K562 (cell line): Measurements from ENCODE around the gene RBM15. TPM values are rescaled to one million over a fixed set of nuclear protein-coding genes. Genes with fewer than 3 reads are reported as not detected.

Experiments used
- CBX1 ChIP-seq: sonication (generic); IDR thresholded peaks from 2 replicates; pipeline ENCODE4 v1.6.1; 2016; ENCODE audit warnings: antibody characterized with exemption, low read depth, mild to moderate bottlenecking
- CEBPZ ChIP-seq: fragments of 150-350 bp; IDR thresholded peaks from 2 replicates; pipeline ENCODE4 v1.6.1; 2014; ENCODE audit warnings: low read depth, mild to moderate bottlenecking, low read length, borderline replicate concordance
- HCFC1 ChIP-seq: IDR thresholded peaks from 2 replicates; pipeline ENCODE4 v1.6.1; 2012; ENCODE audit warnings: low read depth, low read length, improper control_type of control experiment
- HES1 ChIP-seq: fragments of 450-650 bp; IDR thresholded peaks from 2 replicates; pipeline ENCODE4 v1.6.1; 2016; ENCODE audit warnings: low read depth, mild to moderate bottlenecking, moderate library complexity
- HEY1 ChIP-seq: fragments of 250-450 bp; sonication (Bioruptor Pico); IDR thresholded peaks from 2 replicates; pipeline ENCODE4 v1.5.0; 2020; ENCODE audit warnings: mild to moderate bottlenecking, moderate library complexity, borderline replicate concordance
- JUNB ChIP-seq: fragments of 450-650 bp; formaldehyde crosslinking; conservative IDR thresholded peaks from 2 replicates; pipeline ENCODE4 v1.4.0; 2020; ENCODE audit warnings: mild to moderate bottlenecking
- MBD2 ChIP-seq: sonication (generic); IDR thresholded peaks from 2 replicates; pipeline ENCODE4 v1.6.1; 2016; ENCODE audit warnings: low read depth, borderline replicate concordance
- MED1 ChIP-seq: sonication (generic); formaldehyde crosslinking; IDR thresholded peaks from 2 replicates; pipeline ENCODE4 v1.8.1; 2023; ENCODE audit warnings: missing genetic modification reagents, borderline replicate concordance
- OTX1 ChIP-seq: fragments of 450-650 bp; formaldehyde crosslinking; IDR thresholded peaks from 2 replicates; pipeline ENCODE4 v1.4.0; 2022; ENCODE audit warnings: mild to moderate bottlenecking
- POLR2H ChIP-seq: IDR thresholded peaks from 2 replicates; pipeline ENCODE4 v1.6.1; 2016; ENCODE audit warnings: missing genetic modification characterization, low read depth, mild to moderate bottlenecking, control low read depth, missing compliant biosample characterization, moderate library complexity
- PRDM10 ChIP-seq: fragments of 450-650 bp; IDR thresholded peaks from 2 replicates; pipeline ENCODE4 v1.6.1; 2018; ENCODE audit not compliant: partially characterized antibody
- SREBF2 ChIP-seq: sonication (generic); formaldehyde crosslinking; IDR thresholded peaks from 2 replicates; pipeline ENCODE4 v1.4.0; 2020; ENCODE audit warnings: mild to moderate bottlenecking, missing genetic modification reagents
- STAG1 ChIP-seq: sonication (generic); formaldehyde crosslinking; IDR thresholded peaks from 2 replicates; pipeline ENCODE4 v1.5.0; 2020; ENCODE audit warnings: missing genetic modification reagents, borderline replicate concordance
- TCF7L2 ChIP-seq: fragments of 150-350 bp; IDR thresholded peaks from 2 replicates; pipeline ENCODE4 v1.6.1; 2016; ENCODE audit warnings: low read depth, mild to moderate bottlenecking, low read length, moderate library complexity
- U2AF2 ChIP-seq: fragments of 200-400 bp; formaldehyde crosslinking; optimal IDR thresholded peaks from 2 replicates; pipeline ENCODE3; 2017; ENCODE audit warnings: low read depth, mild to moderate bottlenecking, low read length
- ZC3H8 ChIP-seq: fragments of 450-650 bp; IDR thresholded peaks from 2 replicates; pipeline ENCODE4 v1.6.1; 2017
- ZNF41 ChIP-seq: fragments of 250-450 bp; sonication (Bioruptor Pico); conservative IDR thresholded peaks from 2 replicates; pipeline ENCODE4 v1.4.0; 2020; ENCODE audit warnings: mild to moderate bottlenecking
- ZNF717 ChIP-seq: fragments of 250-450 bp; sonication (Bioruptor Pico); IDR thresholded peaks from 2 replicates; pipeline ENCODE4 v1.5.0; 2021
- ZNF75A ChIP-seq: fragments of 450-650 bp; formaldehyde crosslinking; IDR thresholded peaks from 2 replicates; pipeline ENCODE4 v1.4.0; 2020; ENCODE audit warnings: mild to moderate bottlenecking
- polyA plus RNA-seq, 8 experiments: library from polyadenylated mRNA; depleted of rRNA in 4 of 8; stranded (reverse) in 5 of 8; unstranded in 3 of 8; fragments of >200 nt; fragmentation: Nextera tagmentation in 2 of 8; fragmentation: Illumina TruSeq in 1 of 8; extraction: Ambion mirVana in 2 of 8; extraction: Trizol in 1 of 8; gene quantifications; 2 replicates each; pipeline versions ENCODE4 v1.2.1 to v1.2.3, GENCODE V29; 2011 to 2014; ENCODE audit warnings: inconsistent platforms in 1 of 8, missing spikeins in 1 of 8
- total RNA-seq, 7 experiments: library from RNA; depleted of rRNA in 6 of 7; stranded (reverse); fragments of >200 nt in 6 of 7; fragmentation: Illumina TruSeq in 2 of 7; extraction: Trizol in 2 of 7; gene quantifications; 2 replicates each; pipeline versions ENCODE4 v1.2.1 to v1.2.3, GENCODE V29; 2011 to 2021; ENCODE audit warnings: low replicate concordance in 1 of 7
- TF ChIP-seq, protein P1 (sequence below): sonication (generic); formaldehyde crosslinking; IDR thresholded peaks from 2 replicates; pipeline ENCODE4 v1.8.0; 2022; ENCODE audit warnings: mild to moderate bottlenecking, missing genetic modification reagents, borderline replicate concordance

RBM15 gene
- total and polyA plus RNA-seq, 9 of the 15 experiments (the other 6 are each of a cell fraction or from before 2014, with no cell fraction given): 2.4 to 63.4 (median 28.2) TPM

GRCh38 chr1:110338309-110338885, 780 bp upstream of the RBM15 start (continued):
- TF ChIP-seq HEY1 (CRISPR knock-in tag) (no peak), TCF7L2 (no peak), STAG1 (no peak), ZNF75A (CRISPR knock-in tag) (no peak), MED1 (CRISPR knock-in tag) (no peak), HES1 (no peak), PRDM10 (peak; percentile 44), SREBF2 (no peak), ZNF717 (CRISPR knock-in tag) (no peak), CEBPZ (no peak), U2AF2 (no peak), JUNB (no peak), MBD2 (no peak), ZNF41 (CRISPR knock-in tag) (no peak), ZC3H8 (no peak; the same call in 1 of the 2 replicates), OTX1 (CRISPR knock-in tag) (no peak), CBX1 (0 out of 2 replicates have a peak, but pooled peaks have one; percentile 47), HCFC1 (peak; percentile 66; the same call in 1 of the 2 replicates), POLR2H (peak; percentile 32)
- TF ChIP-seq, protein P1, sequence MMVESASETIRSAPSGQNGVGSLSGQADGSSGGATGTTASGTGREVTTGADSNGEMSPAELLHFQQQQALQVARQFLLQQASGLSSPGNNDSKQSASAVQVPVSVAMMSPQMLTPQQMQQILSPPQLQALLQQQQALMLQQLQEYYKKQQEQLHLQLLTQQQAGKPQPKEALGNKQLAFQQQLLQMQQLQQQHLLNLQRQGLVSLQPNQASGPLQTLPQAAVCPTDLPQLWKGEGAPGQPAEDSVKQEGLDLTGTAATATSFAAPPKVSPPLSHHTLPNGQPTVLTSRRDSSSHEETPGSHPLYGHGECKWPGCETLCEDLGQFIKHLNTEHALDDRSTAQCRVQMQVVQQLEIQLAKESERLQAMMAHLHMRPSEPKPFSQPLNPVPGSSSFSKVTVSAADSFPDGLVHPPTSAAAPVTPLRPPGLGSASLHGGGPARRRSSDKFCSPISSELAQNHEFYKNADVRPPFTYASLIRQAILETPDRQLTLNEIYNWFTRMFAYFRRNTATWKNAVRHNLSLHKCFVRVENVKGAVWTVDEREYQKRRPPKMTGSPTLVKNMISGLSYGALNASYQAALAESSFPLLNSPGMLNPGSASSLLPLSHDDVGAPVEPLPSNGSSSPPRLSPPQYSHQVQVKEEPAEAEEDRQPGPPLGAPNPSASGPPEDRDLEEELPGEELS (CRISPR knock-in tag): no peak; the same call in 1 of the 2 replicates
